Fibroblast of the aortic adventitia (primary cell): ENCODE results near the gene INTS3. TPM values are rescaled to one million over a fixed set of nuclear protein-coding genes. Genes with fewer than 3 reads are reported as not detected.
A peak's percentile ranks its signal among the peaks of the same experiment; 100 is the strongest.
"Not testable (repeated sequence)": the region's sequence is repeated elsewhere in the genome, so short reads cannot be mapped to it uniquely, and the experiment has no call there.

ENCODE experiments used
- DNase-seq: peaks from one replicate; pipeline ENCODE4 v3.0.0-alpha.2; 2010; ENCODE audit warnings: low read depth
- H3K4me3 ChIP-seq: 2 replicates; pipeline ENCODE4 v1.5.1; 2011; ENCODE audit warnings: low read depth, mild to moderate bottlenecking, control low read depth, low read length, moderate library complexity
- total RNA-seq: library from RNA; depleted of rRNA; stranded (reverse); fragments of >200 nt; gene quantifications from 2 replicates; pipeline ENCODE4 v1.2.3, GENCODE V29; 2012; ENCODE audit warnings: low replicate concordance
- TF ChIP-seq, protein P1 (sequence below): IDR thresholded peaks from 2 replicates; pipeline ENCODE4 v1.5.1; 2011; ENCODE audit warnings: mild to moderate bottlenecking, low read length, control low read depth, inconsistent platforms; ENCODE audit not compliant: insufficient read depth

INTS3 gene
- total RNA-seq, 1 donor, result 55.8 TPM

DNA sequence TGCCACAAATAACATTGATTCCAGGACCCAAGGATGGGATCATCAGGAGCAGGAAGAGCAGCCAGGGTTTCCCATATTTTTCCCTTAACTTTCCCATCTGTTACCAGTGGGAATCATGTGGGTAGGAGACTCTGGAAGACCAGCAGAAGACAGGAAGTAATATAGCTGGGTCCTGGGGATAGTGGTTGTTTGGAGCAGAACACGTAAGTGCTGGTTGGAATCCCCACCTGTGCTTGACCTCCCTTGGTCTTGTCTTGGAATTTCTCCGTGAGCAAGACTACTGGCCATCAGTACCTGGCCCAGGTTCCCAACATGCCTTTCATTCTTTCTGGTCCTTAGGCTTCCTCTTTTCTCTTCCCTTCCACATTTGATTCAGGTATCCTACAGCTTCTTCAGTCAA, 26.4 kb downstream of the INTS3 start:
- DNase-seq, result no peak
- TF ChIP-seq, protein P1, sequence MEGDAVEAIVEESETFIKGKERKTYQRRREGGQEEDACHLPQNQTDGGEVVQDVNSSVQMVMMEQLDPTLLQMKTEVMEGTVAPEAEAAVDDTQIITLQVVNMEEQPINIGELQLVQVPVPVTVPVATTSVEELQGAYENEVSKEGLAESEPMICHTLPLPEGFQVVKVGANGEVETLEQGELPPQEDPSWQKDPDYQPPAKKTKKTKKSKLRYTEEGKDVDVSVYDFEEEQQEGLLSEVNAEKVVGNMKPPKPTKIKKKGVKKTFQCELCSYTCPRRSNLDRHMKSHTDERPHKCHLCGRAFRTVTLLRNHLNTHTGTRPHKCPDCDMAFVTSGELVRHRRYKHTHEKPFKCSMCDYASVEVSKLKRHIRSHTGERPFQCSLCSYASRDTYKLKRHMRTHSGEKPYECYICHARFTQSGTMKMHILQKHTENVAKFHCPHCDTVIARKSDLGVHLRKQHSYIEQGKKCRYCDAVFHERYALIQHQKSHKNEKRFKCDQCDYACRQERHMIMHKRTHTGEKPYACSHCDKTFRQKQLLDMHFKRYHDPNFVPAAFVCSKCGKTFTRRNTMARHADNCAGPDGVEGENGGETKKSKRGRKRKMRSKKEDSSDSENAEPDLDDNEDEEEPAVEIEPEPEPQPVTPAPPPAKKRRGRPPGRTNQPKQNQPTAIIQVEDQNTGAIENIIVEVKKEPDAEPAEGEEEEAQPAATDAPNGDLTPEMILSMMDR, result no peak

DNA sequence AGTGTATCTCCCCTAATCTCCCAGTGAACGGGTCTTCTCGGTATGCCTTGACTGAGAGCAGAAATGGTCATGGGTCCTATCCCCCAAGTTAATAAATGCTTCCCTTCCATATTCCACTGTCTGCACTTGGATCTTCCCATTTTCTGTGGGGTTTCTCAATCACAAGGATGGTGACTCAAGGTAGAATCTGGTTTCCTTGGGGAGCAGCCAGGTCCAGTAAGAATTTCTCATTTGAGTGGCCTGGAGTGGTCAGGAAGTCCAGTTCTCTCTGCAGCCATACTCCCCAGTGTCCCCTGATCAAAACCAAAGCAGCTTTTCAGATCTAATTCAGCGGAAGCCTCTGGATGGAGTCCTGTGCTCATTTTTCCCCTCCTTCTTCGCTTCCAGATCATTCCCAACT, 32.6 kb downstream of the INTS3 start:
- H3K4me3 ChIP-seq, result no peak overlapping the region
- DNase-seq, result peak; percentile 61
- TF ChIP-seq, protein P1, result no peak

More for the DNA sequence above, 26.4 kb downstream of the INTS3 start:
- no peak overlapping the region for H3K4me3 ChIP-seq

GRCh38 chr1:153763365-153764225, 35.7 kb downstream of the INTS3 start:
- TF ChIP-seq, protein P1, result no peak
- DNase-seq, result no peak
- H3K4me3 ChIP-seq, result no peak overlapping the region

DNA sequence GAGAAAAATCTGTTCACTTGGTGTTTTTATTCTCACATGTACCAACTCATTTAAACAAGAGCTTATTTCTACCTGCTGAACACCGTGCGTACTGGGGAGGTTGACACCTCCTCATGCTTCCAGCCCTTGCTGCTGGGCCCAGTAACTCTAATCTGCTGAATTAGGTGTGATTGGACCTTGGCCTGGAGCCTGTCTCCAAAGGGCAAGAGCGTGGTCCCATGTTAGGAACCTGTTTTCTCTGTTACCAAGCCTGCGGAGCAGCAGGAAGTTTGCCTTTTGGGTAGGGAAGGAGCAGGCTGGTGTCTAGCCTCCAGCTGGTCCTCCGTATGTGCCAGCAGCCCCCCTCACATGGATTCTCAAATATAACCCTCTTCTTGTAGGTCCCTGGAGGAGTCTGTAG, 36.5 kb downstream of the INTS3 start:
- no peak overlapping the region for H3K4me3 ChIP-seq
- DNase-seq, result no peak
- TF ChIP-seq, protein P1, result no peak

GRCh38 chr1:153766663-153767062, 38.8 kb downstream of the INTS3 start:
- not testable (repeated sequence) for DNase-seq, H3K4me3 ChIP-seq

DNA sequence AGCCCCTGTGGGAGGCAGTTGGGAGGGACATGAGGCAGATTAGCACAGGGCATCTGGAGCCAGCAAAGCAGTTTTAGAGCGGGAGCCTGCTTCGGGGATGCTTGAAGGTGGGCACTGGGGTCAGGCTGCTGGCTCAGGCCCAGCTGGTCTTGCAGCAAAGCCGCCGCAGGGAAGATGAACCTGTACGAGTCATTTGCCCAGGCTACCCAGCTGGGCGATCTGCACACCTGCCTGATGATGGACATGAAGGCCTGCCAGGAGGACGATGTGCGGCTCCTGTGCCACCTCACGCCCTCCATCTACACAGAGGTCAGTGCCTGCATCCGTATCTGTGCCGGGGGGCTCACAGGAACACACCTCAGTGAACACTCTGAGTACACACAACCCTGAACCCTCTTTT, 39.7 kb downstream of the INTS3 start:
- DNase-seq, result no peak
- no peak overlapping the region for H3K4me3 ChIP-seq
- TF ChIP-seq, protein P1, result no peak

GRCh38 chr1:153768316-153769181, 40.7 kb downstream of the INTS3 start:
- no peak overlapping the region for H3K4me3 ChIP-seq
- TF ChIP-seq, protein P1, result no peak
- no peak for DNase-seq
